Measurements from ENCODE around the gene NECTIN4. TPM values are rescaled to one million over a fixed set of nuclear protein-coding genes. Genes with fewer than 3 reads are reported as not detected.
"Not testable (repeated sequence)": the region's sequence is repeated elsewhere in the genome, so short reads cannot be mapped to it uniquely, and the experiment has no call there.

The NECTIN4 gene
- total RNA-seq, 2 experiments from 2014 or later, result not detected

DNA sequence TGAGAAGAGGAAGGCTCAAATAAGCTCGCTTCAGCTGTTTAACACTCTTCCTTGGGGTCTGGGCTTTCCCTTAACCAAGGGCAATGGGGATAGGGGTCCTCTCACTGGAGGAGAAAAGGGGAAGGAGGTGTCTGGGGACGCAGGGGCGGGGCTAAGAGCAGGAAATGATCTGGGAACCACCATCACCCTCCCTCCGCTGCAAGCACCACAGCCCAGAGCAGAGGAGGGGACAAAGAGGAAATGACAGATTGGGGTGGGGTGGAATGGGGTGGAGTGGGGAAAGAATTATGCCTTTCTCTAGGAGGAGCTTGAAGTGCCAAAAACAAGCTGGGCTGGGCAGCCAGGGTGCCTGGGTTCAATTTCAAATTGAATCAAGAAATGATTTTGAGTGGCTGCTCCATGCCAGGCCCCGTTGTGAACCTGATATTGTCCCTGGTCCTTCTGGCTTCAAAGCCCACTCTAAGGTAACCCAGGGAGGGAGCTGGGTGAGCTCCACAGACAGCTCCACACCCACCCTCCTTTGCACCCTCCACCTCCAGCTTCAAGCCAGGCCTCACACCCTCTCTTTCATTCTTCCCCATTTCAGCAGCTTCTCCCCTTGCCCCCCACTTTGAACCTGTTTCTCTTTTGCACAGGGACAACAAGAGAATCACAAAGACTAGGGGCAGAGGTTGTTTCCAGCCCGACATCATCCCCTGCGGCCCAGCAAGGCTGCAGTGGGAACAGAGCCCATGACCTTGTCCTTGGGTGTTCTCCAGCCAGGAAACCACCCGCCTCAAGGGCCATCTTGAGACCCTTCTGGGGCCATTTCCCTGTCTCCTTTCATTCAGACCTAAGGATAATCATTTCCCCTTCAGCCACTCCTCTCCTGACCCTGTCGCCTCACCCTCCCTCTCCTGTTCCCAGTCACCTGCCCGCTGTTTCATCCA is 20.8 kb downstream of the NECTIN4 start:
- peaks cover 61% of the 10 kb centered on the region for H3K4me1 Mint-ChIP-seq
- ChIA-PET CTCF (interaction anchor here (0.8 to 11.4 kb wide), 12 partner anchors 14 to 313 kb away, joined by 3 to 128 read pairs (median 4); partner anchors contain the start of genes KLHDC9, TOMM40L and USF1), POLR2A (interaction anchor here (0.6 to 8.5 kb wide), 34 partner anchors 9 to 969 kb away, joined by 3 to 293 read pairs (median 7); partner anchors contain the start of genes DCAF8, DEDD, F11R and KLHDC9)
- peak overlapping the region; percentile 99 for H3K27ac Mint-ChIP-seq
- H3K9me3 Mint-ChIP-seq, result no peaks in the 10 kb centered on the region
- DNase-seq, result peak; percentile 89
- peak overlapping the region; percentile 100 for H3K4me3 Mint-ChIP-seq
- no peaks in the 10 kb centered on the region for H3K27me3 Mint-ChIP-seq
- peaks cover 50% of the 10 kb centered on the region for H3K36me3 Mint-ChIP-seq (ENCODE audit: low read depth)

DNA sequence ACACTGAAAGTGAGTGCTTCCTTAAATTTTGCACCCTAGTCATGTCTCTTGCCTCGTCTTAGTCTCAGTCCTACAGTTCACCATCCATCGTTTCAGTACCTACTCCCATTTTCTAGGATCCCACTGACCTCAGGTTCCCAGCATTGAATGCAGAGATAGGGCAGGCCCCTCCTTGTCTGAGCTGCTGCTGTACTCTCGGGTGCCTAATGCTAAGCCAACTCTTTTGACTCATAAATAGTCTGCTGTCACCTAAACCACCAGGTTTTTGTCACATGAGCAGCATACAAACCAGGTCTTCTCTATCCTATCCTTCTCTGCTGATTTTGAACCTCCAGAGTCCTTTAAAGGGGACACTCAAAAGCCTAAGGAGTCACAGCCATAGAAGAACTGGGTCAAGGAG is 22.7 kb downstream of the NECTIN4 start:
- Mint-ChIP-seq H3K27me3 (no peaks in the 10 kb centered on the region), H3K9me3 (no peaks in the 10 kb centered on the region), H3K4me3 (peak overlapping the region; percentile 100), H3K4me1 (peaks cover 67% of the 10 kb centered on the region), H3K27ac (peak overlapping the region; percentile 99), H3K36me3 (ENCODE audit: low read depth) (peaks cover 64% of the 10 kb centered on the region)
- CTCF ChIA-PET, result interaction anchor here (0.6 to 11.4 kb wide), 4 partner anchors 21 to 51 kb away, joined by 3 to 128 read pairs (median 15); partner anchors contain the start of genes KLHDC9 and USF1
- POLR2A ChIA-PET, result interaction anchor here (1.0 to 8.5 kb wide), 6 partner anchors 9 to 135 kb away, joined by 3 to 293 read pairs (median 36); partner anchors contain the start of genes DEDD, KLHDC9, NDUFS2 and USF1
- DNase-seq, result no peak

DNA sequence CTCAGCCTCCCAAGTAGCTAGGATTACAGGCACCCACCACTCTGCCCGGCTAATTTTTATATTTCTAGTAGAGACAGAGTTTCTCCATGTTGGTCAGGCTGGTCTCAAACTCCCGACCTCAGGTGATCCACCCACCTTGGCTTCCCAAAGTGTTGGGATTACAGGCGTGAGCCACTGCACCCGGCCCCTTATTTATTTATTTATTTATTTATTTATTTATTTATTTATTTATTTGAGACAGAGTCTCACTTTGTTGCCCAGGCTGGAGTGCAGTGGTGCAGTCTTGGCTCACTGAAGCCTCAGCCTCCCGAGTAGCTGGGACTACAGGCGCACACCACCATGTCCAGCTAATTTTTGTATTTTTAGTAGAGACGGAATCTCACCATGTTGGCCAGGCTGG is 23.7 kb downstream of the NECTIN4 start:
- H3K27ac Mint-ChIP-seq, result peak overlapping the region; percentile 10
- H3K27me3 Mint-ChIP-seq, H3K9me3 Mint-ChIP-seq, H3K4me3 Mint-ChIP-seq, DNase-seq: not testable (repeated sequence)
- H3K4me1 Mint-ChIP-seq, result peaks cover 64% of the 10 kb centered on the region
- CTCF ChIA-PET, result interaction anchor here (1.6 to 11.4 kb wide), 3 partner anchors 20 to 30 kb away, joined by 9 to 128 read pairs (median 21); partner anchors contain the start of genes KLHDC9 and USF1
- peaks cover 69% of the 10 kb centered on the region for H3K36me3 Mint-ChIP-seq (ENCODE audit: low read depth)
- POLR2A ChIA-PET, result interaction anchor here (1.0 to 8.5 kb wide), 5 partner anchors 11 to 88 kb away, joined by 3 to 293 read pairs (median 4); partner anchors contain the start of genes KLHDC9, UFC1 and USF1

DNA sequence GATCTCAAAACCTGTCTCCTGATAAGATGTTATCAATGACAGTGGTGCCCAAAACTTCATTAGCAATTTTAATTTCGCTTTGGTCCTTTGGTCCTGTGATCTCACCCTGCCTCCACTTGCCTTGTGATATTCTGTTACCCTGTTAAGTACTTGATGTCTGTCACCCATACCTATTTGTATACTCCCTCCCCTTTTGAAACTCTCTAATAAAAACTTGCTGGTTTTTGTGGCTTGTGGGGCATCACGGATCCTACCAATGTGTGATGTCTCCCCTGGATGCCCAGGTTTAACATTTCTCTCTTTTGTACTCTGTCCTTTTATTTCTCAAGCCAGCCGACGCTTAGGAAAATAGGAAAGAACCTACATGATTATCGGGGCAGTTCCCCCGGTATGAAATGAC is 25.4 kb downstream of the NECTIN4 start:
- Mint-ChIP-seq H3K4me1 (peaks cover 68% of the 10 kb centered on the region), H3K36me3 (ENCODE audit: low read depth) (peaks cover 75% of the 10 kb centered on the region), H3K27ac (peak overlapping the region; percentile 65), H3K4me3 (peak overlapping the region; percentile 54)
- H3K9me3 Mint-ChIP-seq, H3K27me3 Mint-ChIP-seq, DNase-seq: not testable (repeated sequence)
- POLR2A ChIA-PET, result interaction anchor here (8.5 kb wide), 1 partner anchor 16 kb away, joined by 293 read pairs; the partner anchor contains the start of gene USF1
- CTCF ChIA-PET, result interaction anchor here (1.4 kb wide), 1 partner anchor 9 kb away, joined by 5 read pairs; no protein-coding TSS in a partner anchor

DNA sequence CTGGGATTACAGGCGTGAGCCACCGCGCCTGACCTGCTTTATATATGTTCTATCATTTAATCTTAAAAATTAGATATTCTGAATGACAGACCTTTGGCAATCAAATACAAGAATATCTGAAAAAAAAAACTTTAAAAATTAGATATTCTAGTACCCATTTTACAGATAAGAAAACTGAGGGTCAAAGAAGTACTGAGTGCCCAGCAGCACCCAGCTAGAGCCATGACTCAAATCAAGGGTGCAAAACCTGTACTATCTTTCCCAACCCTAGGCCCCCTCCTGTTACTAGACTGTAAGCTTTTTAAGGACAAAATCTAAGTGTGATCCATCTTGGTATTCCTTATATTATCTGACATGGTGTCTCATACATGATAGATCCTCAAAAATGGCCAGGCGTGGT is 27.9 kb downstream of the NECTIN4 start:
- CTCF ChIA-PET, result interaction anchor here (1.3 kb wide), 1 partner anchor 36 kb away, joined by 7 read pairs; no protein-coding TSS in a partner anchor
- Mint-ChIP-seq H3K27me3 (no peaks in the 10 kb centered on the region), H3K27ac (no peak overlapping the region), H3K4me3 (no peak overlapping the region), H3K9me3 (no peaks in the 10 kb centered on the region), H3K36me3 (ENCODE audit: low read depth) (peaks cover 63% of the 10 kb centered on the region), H3K4me1 (peaks cover 65% of the 10 kb centered on the region)
- POLR2A ChIA-PET, result no interaction called here
- no peak for DNase-seq

DNA sequence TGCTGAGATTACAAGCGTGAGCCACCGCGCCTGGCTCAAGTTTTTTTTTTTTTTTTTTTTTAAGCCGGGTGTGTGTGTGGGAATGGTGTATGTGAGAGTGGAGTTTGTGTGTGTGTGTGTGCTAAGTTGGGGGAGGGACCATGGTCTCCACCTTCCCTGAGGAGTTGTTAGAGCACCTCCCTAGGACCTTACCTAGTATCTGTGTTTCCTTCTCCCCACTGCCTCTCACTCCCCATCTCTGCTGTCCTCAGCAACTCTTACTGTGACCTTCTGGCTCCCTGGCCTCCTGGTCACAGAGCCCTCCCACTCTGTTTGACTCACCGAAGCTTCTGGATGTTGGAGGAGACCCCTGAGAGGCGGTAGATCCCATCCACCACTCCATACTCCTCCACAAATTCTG is 30.1 kb downstream of the NECTIN4 start:
- Mint-ChIP-seq H3K36me3 (ENCODE audit: low read depth) (peaks cover 70% of the 10 kb centered on the region), H3K27ac (no peak overlapping the region)
- DNase-seq, result no peak

DNA sequence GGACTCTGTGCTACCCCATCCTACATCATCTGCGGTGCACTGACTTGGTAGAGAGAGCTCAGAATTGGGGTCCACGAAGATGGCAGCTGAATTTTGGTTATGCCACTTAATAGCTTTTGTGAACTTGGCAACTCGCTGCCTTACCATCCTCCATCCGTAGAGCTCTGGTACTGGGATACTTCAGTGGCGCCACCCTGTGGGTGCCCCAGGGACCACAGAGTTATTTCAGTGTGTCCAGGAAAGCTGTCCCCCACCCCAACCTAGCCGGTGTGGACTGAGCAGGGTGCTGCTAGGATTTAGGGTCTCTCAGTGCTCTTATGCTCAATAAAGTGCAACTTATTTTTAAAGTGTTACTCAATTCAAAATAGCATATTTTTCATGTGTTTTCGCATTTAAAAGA is 34.6 kb downstream of the NECTIN4 start:
- peaks cover 35% of the 10 kb centered on the region for H3K4me1 Mint-ChIP-seq
- CTCF ChIA-PET, result interaction anchor here (0.6 to 2.5 kb wide), 10 partner anchors 10 to 286 kb away, joined by 3 to 14 read pairs (median 4); partner anchors contain the start of genes TSTD1 and USF1
- peaks cover 79% of the 10 kb centered on the region for H3K36me3 Mint-ChIP-seq (ENCODE audit: low read depth)
- no peaks in the 10 kb centered on the region for H3K9me3 Mint-ChIP-seq
- POLR2A ChIA-PET, result interaction anchor here (1.2 to 2.2 kb wide), 4 partner anchors 9 to 13 kb away, joined by 3 to 8 read pairs (median 4); partner anchors contain the start of gene USF1
- no peak overlapping the region for H3K27ac Mint-ChIP-seq
- no peaks in the 10 kb centered on the region for H3K27me3 Mint-ChIP-seq
- no peak overlapping the region for H3K4me3 Mint-ChIP-seq
- no peak for DNase-seq

More for the DNA sequence above, 30.1 kb downstream of the NECTIN4 start:
- Mint-ChIP-seq H3K27me3 (no peaks in the 10 kb centered on the region), H3K4me3 (no peak overlapping the region), H3K9me3 (no peaks in the 10 kb centered on the region), H3K4me1 (peaks cover 54% of the 10 kb centered on the region)
- ChIA-PET POLR2A (interaction anchor here (0.9 to 2.2 kb wide), 4 partner anchors 10 to 14 kb away, joined by 3 to 16 read pairs (median 8); partner anchors contain the start of genes ARHGAP30 and USF1), CTCF (interaction anchor here (1.6 kb wide), 1 partner anchor 14 kb away, joined by 5 read pairs; the partner anchor contains the start of gene USF1)

DNA sequence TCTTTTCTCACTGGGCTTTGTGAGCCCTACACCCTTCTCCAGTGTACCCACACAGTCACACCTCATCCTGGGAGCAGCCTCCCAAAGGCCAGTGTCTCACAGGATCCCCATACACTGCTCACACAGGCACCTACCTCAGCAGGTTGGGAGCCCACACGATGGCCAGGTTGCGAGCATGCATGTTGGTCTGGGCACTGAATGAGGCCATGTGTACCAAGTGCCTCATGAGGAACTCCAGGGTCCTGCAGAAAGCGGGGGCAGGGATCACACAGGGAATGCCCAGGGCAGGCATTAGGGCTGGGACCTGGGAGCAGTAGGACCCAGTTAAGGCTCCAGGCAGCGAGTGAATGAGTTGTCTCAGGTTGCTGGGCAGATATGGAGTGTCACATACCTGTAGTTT is 35.1 kb downstream of the NECTIN4 start:
- CTCF ChIA-PET, result interaction anchor here (0.7 to 2.5 kb wide), 6 partner anchors 9 to 217 kb away, joined by 3 to 14 read pairs (median 3); partner anchors contain the start of gene USF1
- H3K4me1 Mint-ChIP-seq, result peaks cover 29% of the 10 kb centered on the region
- no peak overlapping the region for H3K4me3 Mint-ChIP-seq
- no peak for DNase-seq
- H3K36me3 Mint-ChIP-seq (ENCODE audit: low read depth), result peaks cover 79% of the 10 kb centered on the region
- no peak overlapping the region for H3K27ac Mint-ChIP-seq
- no peaks in the 10 kb centered on the region for H3K27me3 Mint-ChIP-seq
- H3K9me3 Mint-ChIP-seq, result no peaks in the 10 kb centered on the region
- POLR2A ChIA-PET, result interaction anchor here (1.2 to 2.2 kb wide), 4 partner anchors 8 to 14 kb away, joined by 3 to 8 read pairs (median 4); partner anchors contain the start of gene USF1

DNA sequence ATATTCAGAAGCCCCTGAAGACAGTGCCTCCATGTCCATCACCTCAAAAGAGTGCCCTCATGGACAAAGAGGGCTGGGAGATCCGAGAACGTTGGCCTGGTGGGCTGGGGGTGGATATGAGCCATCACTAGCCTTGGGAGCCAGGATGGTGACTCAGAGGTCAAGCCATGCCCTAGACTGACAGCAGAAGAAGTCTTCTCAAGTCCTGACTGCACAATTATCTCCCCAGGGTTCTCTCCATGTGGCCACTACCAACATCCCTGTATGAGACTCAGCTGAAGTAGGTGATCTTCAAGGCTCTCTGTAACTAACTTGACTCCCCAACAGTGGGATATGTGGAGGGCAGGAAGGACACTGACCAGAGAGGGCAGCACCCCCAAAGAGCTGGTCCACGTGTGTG is 36.5 kb downstream of the NECTIN4 start:
- DNase-seq, result no peak
- peaks cover 35% of the 10 kb centered on the region for H3K4me1 Mint-ChIP-seq
- no peak overlapping the region for H3K27ac Mint-ChIP-seq
- ChIA-PET CTCF (no interaction called here), POLR2A (interaction anchor here (2.2 to 10.1 kb wide), 2 partner anchors 12 to 15 kb away, joined by 4 to 293 read pairs; partner anchors contain the start of gene ARHGAP30)
- no peaks in the 10 kb centered on the region for H3K9me3 Mint-ChIP-seq
- no peak overlapping the region for H3K4me3 Mint-ChIP-seq
- no peaks in the 10 kb centered on the region for H3K27me3 Mint-ChIP-seq
- peaks cover 88% of the 10 kb centered on the region for H3K36me3 Mint-ChIP-seq (ENCODE audit: low read depth)

DNA sequence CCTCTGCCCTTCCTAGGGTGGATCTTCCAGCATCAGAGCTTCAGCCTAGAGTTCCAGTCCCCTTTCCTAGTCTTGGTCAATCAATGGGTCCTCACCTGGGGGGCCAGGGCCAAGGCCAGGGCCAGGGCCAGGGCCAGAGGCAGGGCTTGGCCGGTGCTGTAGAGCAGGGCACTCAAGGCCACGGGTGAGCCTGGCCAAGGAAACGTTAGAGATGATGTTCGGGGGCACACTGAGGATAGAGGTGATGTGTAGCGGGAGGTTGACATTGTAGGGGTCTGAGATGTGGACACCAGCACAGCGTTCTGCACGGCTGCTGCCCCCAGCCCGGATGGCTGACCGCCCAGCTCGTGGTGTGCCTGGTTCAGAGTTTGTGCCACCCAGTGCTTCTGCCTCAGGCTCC is 38.1 kb downstream of the NECTIN4 start:
- no peak for DNase-seq
- H3K9me3 Mint-ChIP-seq, result no peaks in the 10 kb centered on the region
- no peak overlapping the region for H3K27ac Mint-ChIP-seq
- no peak overlapping the region for H3K4me3 Mint-ChIP-seq
- H3K27me3 Mint-ChIP-seq, result no peaks in the 10 kb centered on the region
- peaks cover 37% of the 10 kb centered on the region for H3K4me1 Mint-ChIP-seq
- peaks cover 89% of the 10 kb centered on the region for H3K36me3 Mint-ChIP-seq (ENCODE audit: low read depth)
- ChIA-PET CTCF (interaction anchor here (1.4 kb wide), 1 partner anchor 9 kb away, joined by 3 read pairs; no protein-coding TSS in a partner anchor), POLR2A (interaction anchor here (1.3 to 10.1 kb wide), 3 partner anchors 10 to 81 kb away, joined by 3 to 293 read pairs (median 4); partner anchors contain the start of genes ARHGAP30 and DEDD)

DNA sequence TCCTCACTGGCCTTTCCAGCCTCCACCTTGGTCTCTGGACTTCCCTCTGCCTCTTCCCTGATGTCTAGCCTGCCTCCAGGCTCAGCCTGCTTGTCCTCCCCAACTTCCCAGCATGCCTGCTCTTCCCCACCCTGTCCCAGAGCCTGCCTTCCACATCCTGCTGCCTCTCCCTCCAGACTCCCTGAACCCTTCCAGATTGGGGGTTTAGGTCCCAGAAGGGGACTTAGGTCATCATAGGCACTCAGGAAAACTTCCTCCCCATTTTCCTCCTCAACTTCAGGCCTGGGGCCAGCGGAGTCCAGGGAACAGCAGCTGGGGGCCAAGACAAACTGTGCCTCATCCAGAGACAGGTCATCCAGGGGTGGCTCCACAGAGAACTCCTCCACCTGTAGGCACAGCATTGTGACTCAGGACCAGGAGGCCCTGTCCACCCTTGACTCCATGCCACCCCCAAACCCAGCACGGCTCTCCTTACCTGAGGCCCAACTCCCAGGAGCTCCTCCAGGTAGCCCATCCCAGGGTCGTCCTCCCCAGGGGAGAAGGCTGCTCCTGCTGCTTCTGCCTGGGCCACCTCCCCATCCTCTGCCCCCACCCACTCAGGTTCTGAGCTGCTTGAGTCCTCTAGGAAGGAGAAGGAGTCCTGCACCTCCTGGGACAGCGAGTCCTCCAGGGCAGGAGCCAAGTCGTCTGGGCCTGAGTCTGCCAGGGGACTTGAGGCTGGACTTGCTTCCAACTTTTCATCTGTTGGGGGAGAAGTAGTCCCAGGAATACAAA is 40.2 kb downstream of the NECTIN4 start:
- Mint-ChIP-seq H3K36me3 (ENCODE audit: low read depth) (peaks cover 88% of the 10 kb centered on the region), H3K4me1 (peaks cover 47% of the 10 kb centered on the region), H3K4me3 (no peak overlapping the region), H3K9me3 (no peaks in the 10 kb centered on the region), H3K27ac (peak overlapping the region; percentile 45), H3K27me3 (no peaks in the 10 kb centered on the region)
- DNase-seq, result no peak
- ChIA-PET POLR2A (interaction anchor here (0.7 to 10.1 kb wide), 4 partner anchors 11 to 104 kb away, joined by 3 to 293 read pairs (median 4); partner anchors contain the start of genes ARHGAP30 and UFC1), CTCF (interaction anchor here (0.5 kb wide), 1 partner anchor 281 kb away, joined by 3 read pairs; no protein-coding TSS in a partner anchor)
